ENCODE measurements around the gene SLC16A2.

Gene SLC16A2

GRCh38 chrX:74536152-74536831, 115.0 kb downstream of the SLC16A2 start:
- no peak for DNase-seq (ENCODE audit: low read depth)

DNA sequence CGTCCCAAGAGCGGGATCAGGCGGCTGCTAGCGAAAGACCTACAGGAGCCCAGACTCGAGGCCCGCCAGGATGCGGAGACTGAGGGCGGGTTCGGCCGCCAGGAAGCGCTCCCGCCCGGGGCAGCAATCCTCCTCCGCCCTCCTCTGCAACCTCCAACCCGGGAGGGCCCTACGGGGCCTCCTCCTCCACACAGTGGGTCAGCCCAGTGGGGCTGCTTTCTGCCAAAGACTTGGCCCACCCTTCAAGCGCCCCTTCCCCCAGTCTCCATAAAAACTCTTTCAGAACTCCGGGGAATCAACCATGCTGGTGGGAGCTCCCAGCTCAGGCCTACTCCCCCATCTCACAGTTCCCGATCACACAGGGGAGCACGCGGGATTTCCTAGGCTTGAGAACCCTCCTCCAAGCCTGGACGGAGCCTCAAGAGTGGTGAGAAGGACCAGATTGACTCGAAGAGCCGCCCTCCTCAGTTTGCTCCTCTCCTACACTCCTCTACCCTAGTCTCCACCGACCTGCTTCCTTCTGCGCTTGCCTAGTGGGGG, 115.6 kb downstream of the SLC16A2 start:
- DNase-seq (ENCODE audit: low read depth), result no peak

DNA sequence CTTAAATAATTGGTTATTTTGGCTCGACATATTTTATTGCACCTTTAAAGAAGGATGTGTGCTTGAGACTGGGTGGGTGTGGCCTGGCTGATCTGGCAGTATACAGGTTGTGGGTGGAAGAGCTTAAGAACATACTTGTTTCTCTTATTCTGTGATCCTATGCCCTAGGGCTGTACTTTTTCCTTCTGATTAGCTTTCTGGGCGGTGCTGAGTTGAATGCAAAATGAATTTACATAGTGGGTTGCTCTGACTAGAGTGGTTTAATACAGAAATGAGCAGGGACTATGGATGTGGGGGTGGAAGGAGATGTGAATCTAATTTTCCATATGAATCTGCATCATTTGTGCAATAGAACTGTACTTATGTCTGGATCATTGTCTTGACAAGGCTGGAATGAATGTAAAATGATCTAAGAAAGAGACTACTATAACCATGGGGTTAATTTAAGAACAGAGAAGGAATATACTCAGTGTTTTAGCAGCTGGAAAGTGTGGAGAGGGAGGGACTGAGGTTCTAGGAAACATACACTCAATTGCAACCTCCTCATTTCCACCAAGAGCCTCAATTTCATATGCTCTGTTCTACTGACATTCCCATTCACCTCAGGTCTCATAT, 119.4 kb downstream of the SLC16A2 start:
- no peak for DNase-seq (ENCODE audit: low read depth)

GRCh38 chrX:74545880-74546523, 124.7 kb downstream of the SLC16A2 start:
- no peak for DNase-seq (ENCODE audit: low read depth)

DNA sequence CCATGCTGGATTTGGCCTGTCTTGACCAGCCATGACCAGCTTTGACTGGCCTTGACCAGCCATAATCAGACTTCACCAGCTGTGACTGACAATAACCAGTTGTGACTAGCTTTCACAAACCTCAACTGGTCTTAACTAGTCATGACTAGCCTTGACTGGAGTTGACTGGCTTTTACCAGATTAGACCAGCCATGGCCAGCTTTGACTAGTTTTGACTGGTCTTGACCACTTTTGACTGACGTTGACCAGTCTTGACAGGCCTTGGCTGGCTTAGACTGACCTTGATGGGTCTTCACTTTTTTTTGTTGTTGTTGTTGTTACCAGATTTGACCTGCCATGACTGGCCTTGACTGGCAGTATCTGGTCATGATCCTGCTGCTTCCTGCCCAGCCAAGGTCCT, 125.7 kb downstream of the SLC16A2 start:
- DNase-seq (ENCODE audit: low read depth), result no peak

DNA sequence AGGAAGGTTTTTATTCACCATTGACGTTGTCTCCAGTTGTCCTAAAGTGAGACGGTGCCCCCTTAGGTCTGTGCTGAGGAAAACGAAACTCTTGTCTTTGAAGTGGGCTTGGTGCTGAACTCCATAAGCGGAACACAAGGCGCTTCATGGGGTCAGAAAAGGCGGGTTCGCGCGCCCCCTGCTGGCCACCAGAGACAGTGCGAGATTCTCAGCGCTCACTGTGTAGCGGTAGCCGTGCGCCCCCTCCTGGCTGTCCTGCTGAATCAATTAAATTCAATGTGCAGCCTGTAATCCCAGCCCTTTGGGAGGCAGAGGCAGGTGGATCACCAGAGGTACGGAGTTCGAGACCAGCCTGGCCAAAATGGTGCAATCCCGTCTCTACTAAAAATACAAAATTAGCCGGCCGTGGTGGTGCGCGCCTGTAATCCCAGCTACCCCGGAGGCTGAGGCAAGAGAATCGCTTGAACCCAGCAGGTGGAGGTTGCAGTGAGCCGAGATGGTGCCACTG, 129.1 kb downstream of the SLC16A2 start:
- no peak for DNase-seq (ENCODE audit: low read depth)

DNA sequence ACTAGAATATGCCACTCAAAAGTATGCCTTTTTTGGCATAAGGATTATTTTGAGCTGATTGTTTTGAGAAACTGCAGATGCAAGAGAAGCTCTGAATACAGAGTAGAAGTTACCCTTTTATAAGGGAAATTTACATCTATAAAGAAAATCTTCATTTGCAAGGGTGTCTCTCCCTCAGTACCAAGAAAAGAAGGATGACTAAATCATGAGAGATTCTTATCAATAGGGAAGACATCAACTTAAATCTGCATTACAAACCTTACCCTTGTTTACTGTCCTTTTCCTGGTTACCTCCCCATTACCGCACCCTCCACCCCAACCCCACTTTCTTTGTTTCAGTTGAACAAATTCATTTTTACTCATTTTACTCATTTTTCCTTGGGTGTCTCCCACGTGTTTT, 130.6 kb downstream of the SLC16A2 start:
- no peak for DNase-seq (ENCODE audit: low read depth)

DNA sequence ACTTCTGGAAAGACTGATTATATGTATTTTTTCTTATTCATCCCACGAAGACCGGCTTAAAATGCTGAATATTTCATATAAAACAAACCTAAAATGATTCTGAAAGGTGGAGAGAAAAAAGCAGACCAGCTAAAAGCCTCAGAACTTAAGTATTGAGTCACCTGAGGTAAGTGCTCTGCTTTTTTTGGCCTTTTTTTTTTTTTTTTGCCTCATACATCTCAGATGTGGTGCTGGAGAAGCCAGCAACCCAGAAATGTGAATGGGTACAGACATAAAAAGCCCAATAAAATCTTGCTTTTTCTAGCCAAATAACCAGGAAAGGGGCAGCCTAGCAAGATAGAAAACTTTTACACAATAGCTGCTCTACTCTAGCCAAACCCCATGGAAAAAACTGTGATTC, 136.1 kb downstream of the SLC16A2 start:
- DNase-seq (ENCODE audit: low read depth), result no peak

- no peak for DNase-seq (ENCODE audit: low read depth)
These were observed 156.8 kb downstream of the SLC16A2 start for GRCh38 chrX:74578137-74578536.

- DNase-seq (ENCODE audit: low read depth), result no peak
These were observed 158.4 kb downstream of the SLC16A2 start for GRCh38 chrX:74579597-74580198.
